Heart left ventricle (tissue), 16 donors: ENCODE data around the gene CYB5D1. TPM values are rescaled to one million over a fixed set of nuclear protein-coding genes. Genes with fewer than 3 reads are reported as not detected.

Source experiments
- ATAC-seq, 4 donors: fragments of 200-7000 bp; cut with Tn5 transposase; one replicate each; pipeline ENCODE4 v1.9.1; 2020 to 2022; ENCODE audit warnings: moderate library complexity in 4 of 4, mild to moderate bottlenecking in 3 of 4, moderate number of reproducible peaks in 1 of 4
- DNase-seq, 5 donors: peaks; one replicate each; pipeline ENCODE4 v3.0.0-alpha.2; 2020
- H3K27ac ChIP-seq, 12 donors: fragments of 200-600 bp; sonication (generic) in 4 of 12; one replicate each; pipeline versions ENCODE4 v1.5.0 to v1.8.0; 2016 to 2022; ENCODE audit warnings: mild to moderate bottlenecking in 2 of 12
- H3K27me3 ChIP-seq, 9 donors: fragments of 200-600 bp; sonication (generic) in 2 of 9; one replicate each; pipeline versions ENCODE4 v1.5.1 to v1.8.0; 2016 to 2022; ENCODE audit warnings: mild to moderate bottlenecking in 3 of 9
- H3K36me3 ChIP-seq, 9 donors: fragments of 200-600 bp; sonication (generic) in 2 of 9; one replicate each; pipeline versions ENCODE4 v1.5.0 to v1.8.0; 2018 to 2022; ENCODE audit warnings: mild to moderate bottlenecking in 2 of 9
- H3K4me1 ChIP-seq, 12 donors: fragments of 200-600 bp; sonication (generic) in 4 of 12; one replicate each; pipeline versions ENCODE4 v1.5.0 to v1.8.0; 2016 to 2022; ENCODE audit warnings: mild to moderate bottlenecking in 3 of 12
- H3K4me3 ChIP-seq, 12 donors: fragments of 200-600 bp; sonication (generic) in 4 of 12; one replicate each; pipeline versions ENCODE4 v1.5.0 to v1.8.0; 2017 to 2022; ENCODE audit warnings: mild to moderate bottlenecking in 9 of 12, moderate library complexity in 4 of 12
- H3K9me3 ChIP-seq, 12 donors: fragments of 200-600 bp; sonication (generic) in 4 of 12; one replicate each; pipeline versions ENCODE4 v1.5.0 to v1.8.0; 2016 to 2022; ENCODE audit warnings: mild to moderate bottlenecking in 1 of 12
- POLR2A ChIP-seq, 2 donors: fragments of 450-650 bp; IDR thresholded peaks; one replicate each; pipeline ENCODE4 v1.6.1; 2017; ENCODE audit warnings: antibody characterized with exemption in 2 of 2, mild to moderate bottlenecking in 2 of 2, moderate library complexity in 2 of 2
- whole genome bisulfite sequencing, 4 donors: extraction: QIAGEN DNeasy Blood & Tissue Kit in 2 of 4; methylation state at CpG; one replicate each; pipeline versions ENCODE4 v1.1.5 to v1.1.7; 2013 to 2018; 5-methylcytosine and 5-hydroxymethylcytosine counted together
- intact Hi-C, 10 donors: fragments of 100-400 bp; cut with DNase I; formaldehyde crosslinking; loops; one replicate each; pipeline versions ENCODE4 v1.11.1 to v1.14.2; 2022
- polyA plus RNA-seq, 2 donors: library from polyadenylated mRNA; stranded (reverse); fragments of 200-250 nt; gene quantifications; one replicate each; pipeline ENCODE4 v1.2.3, GENCODE V29; 2013
- total RNA-seq, 9 donors: library from RNA; depleted of rRNA in 2 of 9; stranded (reverse); fragments of >200 nt in 2 of 9; fragmentation: NEBNext Ultra II Directional in 3 of 9; extraction: Animal tissue kit (Norgen Biotek cat#: 25700) in 3 of 9; gene quantifications; one replicate each; pipeline versions ENCODE4 v1.1.0 to v1.2.4, GENCODE V29; 2016 to 2023
- TF ChIP-seq, protein P1 (sequence below), 12 donors: fragments of 200-600 bp; sonication (generic) in 4 of 12; IDR thresholded peaks; one replicate each; pipeline versions ENCODE4 v1.5.0 to v1.8.0; 2018 to 2022; ENCODE audit warnings: antibody characterized with exemption in 12 of 12, mild to moderate bottlenecking in 5 of 12
- donor health status: ischemic (EF 13 %, LVEDD 7.1; RV severe dilation, severe dysfunction).
- donor health status: healthy with polysubstance abuse.
- donor health status: DM: no; HTN: yes; CAD: no.
- donor health status: DM: no; HTN: no; CAD: no.
- donor health status: ischemic (EF 25% LVEDD 6.9; RV normal size, moderate dysfunction).
- donor health status: ischemic (EF 25% LVEDD 5.7; RV mildly dilated, moderate dysfunction).
- donor health status: healthy.
- donor health status: DM: yes; HTN: yes; CAD: no.
- donor health status: ischemic (EF 35%, LVEDD 5.7; RV mildly dilated, moderate dysfunction).
- donor health status: nonischemic (EF 11% LVEDD 7.7; RV severe dilation, severe dysfunction).
- donor health status: DM: yes; HTN: yes; CAD: no.
- donor health status: PGD.
- donor health status: ischemic (EF 29% LVEDD 5.4; RV normal size, mild dysfunction).
- donor health status: nonischemic (EF 23%, LVEDD 6.1; RV moderate dilation, normal function).

Gene CYB5D1
- total and polyA plus RNA-seq, 11 donors, result 9.3 to 20.4 (median 15.5) TPM

DNA sequence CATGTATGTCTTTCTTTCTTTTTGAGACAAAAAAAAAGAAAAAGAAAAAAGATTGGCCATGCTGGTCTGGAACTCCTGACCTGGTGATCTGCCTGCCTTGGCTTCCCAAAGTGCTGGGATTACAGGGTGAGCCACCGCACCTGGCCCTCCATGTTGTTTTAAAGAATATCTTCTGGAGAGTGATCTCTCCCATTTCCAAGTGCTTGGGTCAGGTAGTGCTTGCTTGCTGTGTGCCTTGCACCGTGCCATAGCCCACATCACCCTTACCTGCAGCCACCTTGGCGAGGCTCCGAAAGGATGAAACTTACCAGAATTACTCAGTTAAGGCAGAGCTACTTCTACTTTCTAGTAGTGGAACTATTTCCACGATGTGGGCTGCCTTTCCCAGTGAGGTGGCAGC lies 42.8 kb upstream of the CYB5D1 start:
- no peak for TF ChIP-seq POLR2A (IDR thresholded peaks at IDR 0.05)
- TF ChIP-seq, protein P1, sequence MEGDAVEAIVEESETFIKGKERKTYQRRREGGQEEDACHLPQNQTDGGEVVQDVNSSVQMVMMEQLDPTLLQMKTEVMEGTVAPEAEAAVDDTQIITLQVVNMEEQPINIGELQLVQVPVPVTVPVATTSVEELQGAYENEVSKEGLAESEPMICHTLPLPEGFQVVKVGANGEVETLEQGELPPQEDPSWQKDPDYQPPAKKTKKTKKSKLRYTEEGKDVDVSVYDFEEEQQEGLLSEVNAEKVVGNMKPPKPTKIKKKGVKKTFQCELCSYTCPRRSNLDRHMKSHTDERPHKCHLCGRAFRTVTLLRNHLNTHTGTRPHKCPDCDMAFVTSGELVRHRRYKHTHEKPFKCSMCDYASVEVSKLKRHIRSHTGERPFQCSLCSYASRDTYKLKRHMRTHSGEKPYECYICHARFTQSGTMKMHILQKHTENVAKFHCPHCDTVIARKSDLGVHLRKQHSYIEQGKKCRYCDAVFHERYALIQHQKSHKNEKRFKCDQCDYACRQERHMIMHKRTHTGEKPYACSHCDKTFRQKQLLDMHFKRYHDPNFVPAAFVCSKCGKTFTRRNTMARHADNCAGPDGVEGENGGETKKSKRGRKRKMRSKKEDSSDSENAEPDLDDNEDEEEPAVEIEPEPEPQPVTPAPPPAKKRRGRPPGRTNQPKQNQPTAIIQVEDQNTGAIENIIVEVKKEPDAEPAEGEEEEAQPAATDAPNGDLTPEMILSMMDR (IDR thresholded peaks at IDR 0.05), result no peak
- no peak for DNase-seq
- H3K27me3 ChIP-seq, result no peaks in the 10 kb centered on the region
- WGBS, 4 donors, result 91 to 94% (median 93%) methylated on average over 5 of the region's 5 CpGs
- ATAC-seq, result no peak
- H3K27ac ChIP-seq, result no peak overlapping the region
- intact Hi-C loops, result loop anchor here in 4 of 10 donors (5.0 to 10.0 kb wide), 3 partner anchors 37 to 220 kb away; partner anchors contain the start of gene ALOX15B (in 1 of the 4)
- no peaks in the 10 kb centered on the region for H3K4me1 ChIP-seq
- H3K4me3 ChIP-seq, result no peak overlapping the region
- no peaks in the 10 kb centered on the region for H3K9me3 ChIP-seq
- H3K36me3 ChIP-seq, result no peaks in the 10 kb centered on the region

GRCh38 chr17:7816926-7817642 lies 40.7 kb upstream of the CYB5D1 start:
- no peak for DNase-seq

GRCh38 chr17:7817643-7817964 lies 40.2 kb upstream of the CYB5D1 start:
- H3K36me3 ChIP-seq, result no peaks in the 10 kb centered on the region
- no peak overlapping the region for H3K4me3 ChIP-seq
- no peak overlapping the region for H3K27ac ChIP-seq
- no peaks in the 10 kb centered on the region for H3K27me3 ChIP-seq
- no peaks in the 10 kb centered on the region for H3K9me3 ChIP-seq
- 82 to 91% (median 85%) methylated on average over 9 of the region's 9 CpGs for WGBS, 4 donors
- no peak for DNase-seq
- intact Hi-C loops, result loop anchor here in 4 of 10 donors (5.0 to 10.0 kb wide), 3 partner anchors 35 to 217 kb away; partner anchors contain the start of gene ALOX15B (in 1 of the 4)
- no peak for ATAC-seq
- H3K4me1 ChIP-seq, result no peaks in the 10 kb centered on the region
- TF ChIP-seq, protein P1 (IDR thresholded peaks at IDR 0.05), result no peak
- TF ChIP-seq POLR2A (IDR thresholded peaks at IDR 0.05), result no peak

More at GRCh38 chr17:7816926-7817642, 40.7 kb upstream of the CYB5D1 start:
- no peak for TF ChIP-seq POLR2A (IDR thresholded peaks at IDR 0.05)
- TF ChIP-seq, protein P1 (IDR thresholded peaks at IDR 0.05), result no peak
- Histone ChIP-seq H3K4me3 (no peak overlapping the region), H3K36me3 (no peaks in the 10 kb centered on the region), H3K4me1 (no peaks in the 10 kb centered on the region), H3K27ac (no peak overlapping the region), H3K9me3 (no peaks in the 10 kb centered on the region), H3K27me3 (no peaks in the 10 kb centered on the region)
- 62 to 68% (median 62%) methylated on average over 10 of the region's 10 CpGs for WGBS, 4 donors
- no peak for ATAC-seq
- intact Hi-C loops, result loop anchor here in 4 of 10 donors (5.0 to 10.0 kb wide), 3 partner anchors 35 to 218 kb away; partner anchors contain the start of gene ALOX15B (in 1 of the 4)

- Histone ChIP-seq H3K27ac (no peak overlapping the region), H3K36me3 (no peaks in the 10 kb centered on the region), H3K9me3 (no peaks in the 10 kb centered on the region), H3K4me3 (no peak overlapping the region), H3K27me3 (no peaks in the 10 kb centered on the region), H3K4me1 (no peaks in the 10 kb centered on the region)
- ATAC-seq, result no peak
- TF ChIP-seq, protein P1 (IDR thresholded peaks at IDR 0.05), result no peak
- no peak for TF ChIP-seq POLR2A (IDR thresholded peaks at IDR 0.05)
- 83 to 91% (median 87%) methylated on average over 10 of the region's 10 CpGs for WGBS, 4 donors
- no peak for DNase-seq
- intact Hi-C loops, result loop anchor here in 4 of 10 donors (5.0 to 10.0 kb wide), 3 partner anchors 34 to 217 kb away; partner anchors contain the start of gene ALOX15B (in 1 of the 4)
Measured at GRCh38 chr17:7818026-7818425, 39.8 kb upstream of the CYB5D1 start.
